ENCODE results near the gene KLK7. TPM values are rescaled to one million over a fixed set of nuclear protein-coding genes. Genes with fewer than 3 reads are reported as not detected.

The KLK7 gene
- total RNA-seq, 1 experiment from 2014 or later = 3.6 TPM

DNA sequence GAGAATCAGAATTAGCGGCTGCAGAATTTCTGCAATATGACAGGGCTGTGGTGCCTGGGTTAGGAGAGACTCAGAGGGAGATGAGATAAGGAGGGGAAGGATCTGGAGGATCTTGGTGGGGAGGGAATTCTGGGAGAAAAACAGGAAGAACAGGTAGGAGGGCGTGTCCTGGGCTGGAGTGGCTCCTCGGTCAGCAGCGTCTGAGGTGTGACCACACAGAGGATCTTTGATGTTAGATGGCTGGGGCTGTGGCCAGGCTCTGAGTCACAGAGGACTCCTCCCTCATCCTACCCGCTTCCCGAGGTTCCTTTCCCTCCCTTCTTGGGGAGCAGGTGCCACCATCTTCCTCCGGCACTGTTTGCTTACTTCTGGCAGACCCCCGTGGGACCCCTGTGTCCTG lies 8.0 kb downstream of the KLK7 start:
- Histone ChIP-seq H3K9me3 (ENCODE audit: low read length) (no peaks in the 10 kb centered on the region), H3K27me3 (ENCODE audit: low read length) (no peaks in the 10 kb centered on the region), H3K36me3 (ENCODE audit: low read depth, low read length) (no peaks in the 10 kb centered on the region), H3K27ac (ENCODE audit: low read length) (peak overlapping the region; percentile 45), H3K4me2 (ENCODE audit: low read length) (peak overlapping the region; percentile 23), H3K4me3 (ENCODE audit: low read length) (no peak overlapping the region), H2AFZ (ENCODE audit: low read length) (peak overlapping the region; percentile 45), H3K79me2 (ENCODE audit: low read length) (no peaks in the 10 kb centered on the region), H3K9ac (ENCODE audit: low read length) (no peak overlapping the region), H4K20me1 (ENCODE audit: low read length) (no peaks in the 10 kb centered on the region), H3K4me1 (ENCODE audit: insufficient read depth, low read length) (peaks cover 52% of the 10 kb centered on the region), H3F3A (ENCODE audit: low read length, unreplicated experiment) (peaks cover 8% of the 10 kb centered on the region), H3K9me2 (replicated peaks; ENCODE audit: low read length) (no peaks in the 10 kb centered on the region)
- TF ChIP-seq EZH2phosphoT487 (IDR thresholded peaks at IDR 0.05; ENCODE audit: borderline replicate concordance, low read length) (no peak), EZH2 (IDR thresholded peaks at IDR 0.05; ENCODE audit: low read length, unreplicated experiment) (no peak)
- TF ChIP-seq, protein P1, sequence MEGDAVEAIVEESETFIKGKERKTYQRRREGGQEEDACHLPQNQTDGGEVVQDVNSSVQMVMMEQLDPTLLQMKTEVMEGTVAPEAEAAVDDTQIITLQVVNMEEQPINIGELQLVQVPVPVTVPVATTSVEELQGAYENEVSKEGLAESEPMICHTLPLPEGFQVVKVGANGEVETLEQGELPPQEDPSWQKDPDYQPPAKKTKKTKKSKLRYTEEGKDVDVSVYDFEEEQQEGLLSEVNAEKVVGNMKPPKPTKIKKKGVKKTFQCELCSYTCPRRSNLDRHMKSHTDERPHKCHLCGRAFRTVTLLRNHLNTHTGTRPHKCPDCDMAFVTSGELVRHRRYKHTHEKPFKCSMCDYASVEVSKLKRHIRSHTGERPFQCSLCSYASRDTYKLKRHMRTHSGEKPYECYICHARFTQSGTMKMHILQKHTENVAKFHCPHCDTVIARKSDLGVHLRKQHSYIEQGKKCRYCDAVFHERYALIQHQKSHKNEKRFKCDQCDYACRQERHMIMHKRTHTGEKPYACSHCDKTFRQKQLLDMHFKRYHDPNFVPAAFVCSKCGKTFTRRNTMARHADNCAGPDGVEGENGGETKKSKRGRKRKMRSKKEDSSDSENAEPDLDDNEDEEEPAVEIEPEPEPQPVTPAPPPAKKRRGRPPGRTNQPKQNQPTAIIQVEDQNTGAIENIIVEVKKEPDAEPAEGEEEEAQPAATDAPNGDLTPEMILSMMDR (conservative IDR thresholded peaks at IDR 0.05; ENCODE audit: low read depth, low read length) = no peak
- ChIA-PET CTCF (no interaction called here), POLR2A (ENCODE audit: unreplicated experiment) (interaction anchor here (0.6 kb wide), 1 partner anchor 171 kb away, joined by 8 read pairs; no protein-coding TSS in a partner anchor)
- intact Hi-C loops (cut with micrococcal nuclease) = no loop called here
- ATAC-seq = peak; percentile 94
- DNase-seq = peak; percentile 98
- BruUV-seq (replicated peaks) = no TSS peak

GRCh38 chr19:50974702-50975556 lies 8.8 kb downstream of the KLK7 start:
- Histone ChIP-seq H3K36me3 (ENCODE audit: low read depth, low read length) (no peaks in the 10 kb centered on the region), H3K9me2 (replicated peaks; ENCODE audit: low read length) (no peaks in the 10 kb centered on the region), H3K79me2 (ENCODE audit: low read length) (no peaks in the 10 kb centered on the region), H3K4me1 (ENCODE audit: insufficient read depth, low read length) (peaks cover 60% of the 10 kb centered on the region), H3K4me2 (ENCODE audit: low read length) (0 out of 2 replicates have a peak overlapping the region, but pooled peaks have one; percentile 23), H3K9me3 (ENCODE audit: low read length) (no peaks in the 10 kb centered on the region), H3K9ac (ENCODE audit: low read length) (no peak overlapping the region), H4K20me1 (ENCODE audit: low read length) (no peaks in the 10 kb centered on the region), H3K27me3 (ENCODE audit: low read length) (no peaks in the 10 kb centered on the region), H2AFZ (ENCODE audit: low read length) (no peak overlapping the region), H3F3A (ENCODE audit: low read length, unreplicated experiment) (peaks cover 8% of the 10 kb centered on the region), H3K27ac (ENCODE audit: low read length) (peak overlapping the region; percentile 55; the same call in 1 of the 2 replicates), H3K4me3 (ENCODE audit: low read length) (no peak overlapping the region)
- no TSS peak for BruUV-seq (replicated peaks)
- CTCF ChIA-PET = no interaction called here
- ATAC-seq = no peak
- TF ChIP-seq EZH2 (IDR thresholded peaks at IDR 0.05; ENCODE audit: low read length, unreplicated experiment) (no peak), EZH2phosphoT487 (IDR thresholded peaks at IDR 0.05; ENCODE audit: borderline replicate concordance, low read length) (no peak)
- TF ChIP-seq, protein P1 (conservative IDR thresholded peaks at IDR 0.05; ENCODE audit: low read depth, low read length) = no peak
- POLR2A ChIA-PET (ENCODE audit: unreplicated experiment) = interaction anchor here (0.5 to 0.6 kb wide), 2 partner anchors 171 to 1135 kb away, joined by 3 to 8 read pairs; no protein-coding TSS in a partner anchor
- DNase-seq = no peak
- intact Hi-C loops (cut with micrococcal nuclease) = no loop called here

Measured in PC-3 (cell line).